ENCODE measurements around the gene ANXA1. TPM values are rescaled to one million over a fixed set of nuclear protein-coding genes. Genes with fewer than 3 reads are reported as not detected.

ANXA1 gene
- total RNA-seq, 1 experiment from 2014 or later = 72.0 TPM

DNA sequence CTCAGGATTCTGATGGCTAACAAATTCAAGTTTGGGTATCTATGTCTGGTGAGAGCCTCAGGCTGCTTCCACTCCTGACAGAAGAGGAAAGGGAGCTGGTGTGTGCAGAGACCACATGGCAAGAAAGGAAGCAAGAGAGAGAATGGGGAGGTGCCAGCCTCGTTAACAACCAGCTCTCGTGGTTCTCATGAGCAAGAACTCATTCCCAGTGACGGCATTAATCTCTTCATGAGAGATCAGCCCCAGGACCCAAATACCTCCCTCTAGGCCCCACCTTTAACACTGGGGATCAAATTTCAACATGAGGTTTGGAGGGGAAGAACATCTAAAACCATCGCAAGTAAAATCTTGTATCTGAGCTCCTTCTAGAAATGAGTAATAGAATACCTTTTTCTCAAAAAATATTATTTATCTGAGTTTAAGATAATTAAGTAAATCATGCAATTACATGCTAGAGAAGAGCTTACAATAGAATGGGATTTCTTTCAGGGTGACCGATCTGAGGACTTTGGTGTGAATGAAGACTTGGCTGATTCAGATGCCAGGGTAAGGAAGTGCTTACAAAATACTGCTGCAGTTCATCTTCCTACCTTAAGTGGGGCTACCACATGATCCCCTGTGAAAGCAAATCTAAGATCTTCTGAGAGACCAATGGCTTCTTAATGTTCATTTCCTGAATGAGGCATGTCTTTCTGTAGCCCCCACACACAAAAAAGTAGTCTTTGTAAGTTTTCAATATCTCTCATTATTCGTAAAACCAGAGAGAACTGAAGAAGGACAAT lies 11.5 kb downstream of the ANXA1 start:
- no peak for ATAC-seq
- intact Hi-C loops (cut with micrococcal nuclease; ENCODE audit: unreplicated experiment) = no loop called here

DNA sequence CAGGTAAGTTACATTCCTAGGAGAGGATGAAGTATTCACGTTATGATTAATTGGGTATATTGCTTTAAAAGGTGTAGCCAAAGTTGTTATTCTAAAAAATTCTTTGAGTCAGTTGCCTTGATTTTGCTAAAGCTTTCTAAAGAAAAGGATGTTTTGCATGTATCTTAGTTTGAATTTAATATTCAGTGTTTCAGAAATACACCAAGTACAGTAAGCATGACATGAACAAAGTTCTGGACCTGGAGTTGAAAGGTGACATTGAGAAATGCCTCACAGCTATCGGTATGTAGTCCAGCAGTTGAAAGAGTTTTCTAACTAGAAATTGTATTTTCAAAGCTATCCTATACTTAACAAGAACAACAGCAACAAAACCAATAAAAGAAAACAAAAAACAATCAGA lies 14.2 kb downstream of the ANXA1 start:
- in situ Hi-C loops (cut with HindIII; ENCODE audit: low pct_unique_long_range_greater_than_20kb, low sequenced_read_pairs) (no loop called here), intact Hi-C loops (cut with micrococcal nuclease; ENCODE audit: unreplicated experiment) (loop anchor here (5.0 kb wide), 1 partner anchor 54 kb away; no protein-coding TSS in a partner anchor)
- Histone ChIP-seq H3K4me1 (ENCODE audit: control insufficient read depth, insufficient read depth, low read length) (no peaks in the 10 kb centered on the region), H3K27me3 (ENCODE audit: control insufficient read depth, insufficient read depth, low read length) (no peaks in the 10 kb centered on the region), H3K36me3 (ENCODE audit: control insufficient read depth, insufficient read depth, low read length) (peaks cover 18% of the 10 kb centered on the region), H3K27ac (ENCODE audit: low read length) (no peak overlapping the region), H3K4me3 (ENCODE audit: low read depth in 2 of 2, low read length in 2 of 2) (no peak overlapping the region), H3K9me3 (ENCODE audit: control insufficient read depth, insufficient read depth, low read depth, low read length) (no peaks in the 10 kb centered on the region)
- ChIA-PET CTCF (no interaction called here), POLR2A (no interaction called here)
- DNase-seq (ENCODE audit: low read depth, low spot score) (no peak), ATAC-seq (no peak)
- no TSS peak for BruUV-seq (replicated peaks)
- TF ChIP-seq, protein P1, sequence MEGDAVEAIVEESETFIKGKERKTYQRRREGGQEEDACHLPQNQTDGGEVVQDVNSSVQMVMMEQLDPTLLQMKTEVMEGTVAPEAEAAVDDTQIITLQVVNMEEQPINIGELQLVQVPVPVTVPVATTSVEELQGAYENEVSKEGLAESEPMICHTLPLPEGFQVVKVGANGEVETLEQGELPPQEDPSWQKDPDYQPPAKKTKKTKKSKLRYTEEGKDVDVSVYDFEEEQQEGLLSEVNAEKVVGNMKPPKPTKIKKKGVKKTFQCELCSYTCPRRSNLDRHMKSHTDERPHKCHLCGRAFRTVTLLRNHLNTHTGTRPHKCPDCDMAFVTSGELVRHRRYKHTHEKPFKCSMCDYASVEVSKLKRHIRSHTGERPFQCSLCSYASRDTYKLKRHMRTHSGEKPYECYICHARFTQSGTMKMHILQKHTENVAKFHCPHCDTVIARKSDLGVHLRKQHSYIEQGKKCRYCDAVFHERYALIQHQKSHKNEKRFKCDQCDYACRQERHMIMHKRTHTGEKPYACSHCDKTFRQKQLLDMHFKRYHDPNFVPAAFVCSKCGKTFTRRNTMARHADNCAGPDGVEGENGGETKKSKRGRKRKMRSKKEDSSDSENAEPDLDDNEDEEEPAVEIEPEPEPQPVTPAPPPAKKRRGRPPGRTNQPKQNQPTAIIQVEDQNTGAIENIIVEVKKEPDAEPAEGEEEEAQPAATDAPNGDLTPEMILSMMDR (IDR thresholded peaks at IDR 0.05) = no peak
- TF ChIP-seq POLR2AphosphoS5 (IDR thresholded peaks at IDR 0.05; ENCODE audit: low read depth, low read length) (no peak), SIN3A (IDR thresholded peaks at IDR 0.05; ENCODE audit: borderline replicate concordance, insufficient read depth, low read depth, low read length) (no peak), TCF7L2 (IDR thresholded peaks at IDR 0.05; ENCODE audit: low read depth, low read length) (no peak)
- TF ChIP-seq, protein P2, sequence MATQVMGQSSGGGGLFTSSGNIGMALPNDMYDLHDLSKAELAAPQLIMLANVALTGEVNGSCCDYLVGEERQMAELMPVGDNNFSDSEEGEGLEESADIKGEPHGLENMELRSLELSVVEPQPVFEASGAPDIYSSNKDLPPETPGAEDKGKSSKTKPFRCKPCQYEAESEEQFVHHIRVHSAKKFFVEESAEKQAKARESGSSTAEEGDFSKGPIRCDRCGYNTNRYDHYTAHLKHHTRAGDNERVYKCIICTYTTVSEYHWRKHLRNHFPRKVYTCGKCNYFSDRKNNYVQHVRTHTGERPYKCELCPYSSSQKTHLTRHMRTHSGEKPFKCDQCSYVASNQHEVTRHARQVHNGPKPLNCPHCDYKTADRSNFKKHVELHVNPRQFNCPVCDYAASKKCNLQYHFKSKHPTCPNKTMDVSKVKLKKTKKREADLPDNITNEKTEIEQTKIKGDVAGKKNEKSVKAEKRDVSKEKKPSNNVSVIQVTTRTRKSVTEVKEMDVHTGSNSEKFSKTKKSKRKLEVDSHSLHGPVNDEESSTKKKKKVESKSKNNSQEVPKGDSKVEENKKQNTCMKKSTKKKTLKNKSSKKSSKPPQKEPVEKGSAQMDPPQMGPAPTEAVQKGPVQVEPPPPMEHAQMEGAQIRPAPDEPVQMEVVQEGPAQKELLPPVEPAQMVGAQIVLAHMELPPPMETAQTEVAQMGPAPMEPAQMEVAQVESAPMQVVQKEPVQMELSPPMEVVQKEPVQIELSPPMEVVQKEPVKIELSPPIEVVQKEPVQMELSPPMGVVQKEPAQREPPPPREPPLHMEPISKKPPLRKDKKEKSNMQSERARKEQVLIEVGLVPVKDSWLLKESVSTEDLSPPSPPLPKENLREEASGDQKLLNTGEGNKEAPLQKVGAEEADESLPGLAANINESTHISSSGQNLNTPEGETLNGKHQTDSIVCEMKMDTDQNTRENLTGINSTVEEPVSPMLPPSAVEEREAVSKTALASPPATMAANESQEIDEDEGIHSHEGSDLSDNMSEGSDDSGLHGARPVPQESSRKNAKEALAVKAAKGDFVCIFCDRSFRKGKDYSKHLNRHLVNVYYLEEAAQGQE (IDR thresholded peaks at IDR 0.05; ENCODE audit: insufficient read depth in 1 of 2, low read depth in 2 of 2, low read length in 1 of 2) = no peak

More for the DNA sequence above, 11.5 kb downstream of the ANXA1 start:
- no peak overlapping the region for H3K27ac ChIP-seq (ENCODE audit: low read length)
- ChIA-PET CTCF (no interaction called here), POLR2A (no interaction called here)
- BruUV-seq (replicated peaks) = no TSS peak
- H3K9me3 ChIP-seq (ENCODE audit: control insufficient read depth, insufficient read depth, low read depth, low read length) = no peaks in the 10 kb centered on the region
- DNase-seq (ENCODE audit: low read depth, low spot score) = no peak
- in situ Hi-C loops (cut with HindIII; ENCODE audit: low pct_unique_long_range_greater_than_20kb, low sequenced_read_pairs) = no loop called here
- no peaks in the 10 kb centered on the region for H3K4me1 ChIP-seq (ENCODE audit: control insufficient read depth, insufficient read depth, low read length)
- H3K36me3 ChIP-seq (ENCODE audit: control insufficient read depth, insufficient read depth, low read length) = peaks cover 26% of the 10 kb centered on the region
- H3K4me3 ChIP-seq (ENCODE audit: low read depth in 2 of 2, low read length in 2 of 2) = no peak overlapping the region
- no peaks in the 10 kb centered on the region for H3K27me3 ChIP-seq (ENCODE audit: control insufficient read depth, insufficient read depth, low read length)
- TF ChIP-seq POLR2AphosphoS5 (IDR thresholded peaks at IDR 0.05; ENCODE audit: low read depth, low read length) (no peak), TCF7L2 (IDR thresholded peaks at IDR 0.05; ENCODE audit: low read depth, low read length) (no peak), SIN3A (IDR thresholded peaks at IDR 0.05; ENCODE audit: borderline replicate concordance, insufficient read depth, low read depth, low read length) (no peak)
- TF ChIP-seq, protein P1 (IDR thresholded peaks at IDR 0.05) = no peak
- TF ChIP-seq, protein P2 (IDR thresholded peaks at IDR 0.05; ENCODE audit: insufficient read depth in 1 of 2, low read depth in 2 of 2, low read length in 1 of 2) = no peak

Measured in Panc1 (cell line).